ENCODE data around the gene CASR.

- TF ChIP-seq CTCF (IDR thresholded peaks at IDR 0.05 in 4 of 5, conservative IDR thresholded peaks at IDR 0.05 in 1 of 5) (no peak), POLR2A (IDR thresholded peaks at IDR 0.05) (no peak)
Measured at GRCh38 chr3:122284486-122284885, 101.0 kb downstream of the CASR start.
